Stomach (tissue), 9 donors: Measurements from ENCODE around the gene GCC1. TPM values are rescaled to one million over a fixed set of nuclear protein-coding genes. Genes with fewer than 3 reads are reported as not detected.

Experiments
- DNase-seq, 2 donors: peaks; one replicate each; pipeline versions ENCODE4 v3.0.0 to v3.0.0-alpha.2; 2013 to 2019
- H3K27ac ChIP-seq, 5 donors: fragments of 200-600 bp in 4 of 5; sonication (generic) in 4 of 5; one replicate each; pipeline ENCODE4 v1.5.1; 2013 to 2019; ENCODE audit warnings: mild to moderate bottlenecking in 1 of 5, moderate library complexity in 1 of 5
- H3K27me3 ChIP-seq, 3 donors: fragments of 200-600 bp; sonication (generic); one replicate each; pipeline ENCODE4 v1.5.1; 2017 to 2019; ENCODE audit warnings: mixed run types in 1 of 3
- H3K36me3 ChIP-seq, 4 donors: fragments of 200-600 bp; sonication (generic); 1 replicate in 3 of 4; 2 replicates in 1 of 4; pipeline ENCODE4 v1.5.1; 2016 to 2019
- H3K4me1 ChIP-seq, 4 donors: fragments of 200-600 bp; sonication (generic); one replicate each; pipeline ENCODE4 v1.5.1; 2016 to 2019
- H3K4me3 ChIP-seq, 4 donors: fragments of 200-600 bp; sonication (generic) in 3 of 4; one replicate each; pipeline ENCODE4 v1.5.1; 2016 to 2019; ENCODE audit warnings: mild to moderate bottlenecking in 1 of 4
- H3K9me3 ChIP-seq, 4 donors: fragments of 200-600 bp; sonication (generic); one replicate each; pipeline ENCODE4 v1.5.1; 2016 to 2019
- EP300 ChIP-seq: sonication (generic); formaldehyde crosslinking; IDR thresholded peaks from one replicate; pipeline ENCODE4 v1.6.1; 2017; ENCODE audit warnings: antibody characterized with exemption
- POLR2A ChIP-seq, 4 donors: fragments of 450-650 bp; IDR thresholded peaks; one replicate each; pipeline ENCODE4 v1.6.1; 2016; ENCODE audit warnings: antibody characterized with exemption in 4 of 4, control low read depth in 2 of 4, mild to moderate bottlenecking in 1 of 4, moderate library complexity in 1 of 4
- POLR2AphosphoS5 ChIP-seq, 3 donors: sonication (generic); formaldehyde crosslinking; IDR thresholded peaks; one replicate each; pipeline ENCODE4 v1.6.1; 2016; ENCODE audit warnings: antibody characterized with exemption in 3 of 3
- WGBS, 5 donors: extraction: QIAGEN DNeasy Blood & Tissue Kit in 3 of 5; methylation state at CpG; one replicate each; pipeline versions ENCODE4 v1.1.5 to v1.1.7; 2013 to 2018; 5-methylcytosine and 5-hydroxymethylcytosine counted together
- intact Hi-C: fragments of 100-400 bp; cut with DNase I; formaldehyde crosslinking; loops from one replicate; pipeline ENCODE4 v1.15.1; 2023; ENCODE audit warnings: low total_unique reads
- polyA plus RNA-seq, 3 donors: library from polyadenylated mRNA; stranded (reverse); fragments of 200-250 nt; gene quantifications; one replicate each; pipeline ENCODE4 v1.2.3, GENCODE V29; 2013
- total RNA-seq, 5 donors: library from RNA; depleted of rRNA; stranded (reverse); fragments of >200 nt; gene quantifications; one replicate each; pipeline versions ENCODE4 v1.1.0 to v1.2.3, GENCODE V29; 2014 to 2016
- TF ChIP-seq, protein P1 (sequence below), 7 experiments: fragments of 450-650 bp in 4 of 7; fragments of 200-600 bp in 3 of 7; sonication (generic) in 3 of 7; IDR thresholded peaks; one replicate each; pipeline ENCODE4 v1.5.1; 2016 to 2019; ENCODE audit warnings: antibody characterized with exemption in 7 of 7, control low read depth in 2 of 7, mild to moderate bottlenecking in 1 of 7
- donor health status: healthy with polysubstance abuse.
- donor health status: Bipolar disorder and iron deficiency.
- donor health status: healthy.

Gene GCC1
- total and polyA plus RNA-seq, 8 donors = 2.9 to 37.9 (median 10.2) TPM

DNA sequence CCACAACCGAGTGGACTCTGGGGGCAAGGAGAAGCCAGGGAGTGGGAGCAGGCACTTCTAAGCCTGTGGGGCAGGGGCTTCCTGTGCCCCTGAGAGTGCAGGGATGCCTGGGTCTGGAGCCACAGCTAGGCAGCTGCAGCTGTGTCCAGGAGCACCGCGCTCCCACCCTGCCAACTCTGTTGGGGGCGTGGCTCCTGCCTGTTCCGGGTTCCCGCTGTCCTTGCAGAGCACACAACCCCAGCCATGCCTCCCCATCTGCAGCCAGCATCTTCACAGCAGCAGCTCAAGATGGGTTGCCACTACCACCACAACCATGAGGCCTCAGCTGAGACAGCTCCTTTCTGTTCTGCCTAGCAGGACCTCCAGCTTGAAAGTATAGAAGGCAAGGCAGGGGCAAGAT, 23.9 kb upstream of the GCC1 start:
- Histone ChIP-seq H3K27me3 (peaks cover 0 to 12% (median 0%) of the 10 kb centered on the region in 3 donors), H3K4me1 (no peaks in the 10 kb centered on the region), H3K36me3 (no peaks in the 10 kb centered on the region), H3K27ac (no peak overlapping the region), H3K9me3 (peaks cover 2 to 15% (median 8%) of the 10 kb centered on the region in 4 donors), H3K4me3 (no peak overlapping the region)
- intact Hi-C loops = no loop called here
- 79 to 91% (median 90%) methylated on average over 6 of the region's 6 CpGs for WGBS, 5 donors
- TF ChIP-seq, protein P1, sequence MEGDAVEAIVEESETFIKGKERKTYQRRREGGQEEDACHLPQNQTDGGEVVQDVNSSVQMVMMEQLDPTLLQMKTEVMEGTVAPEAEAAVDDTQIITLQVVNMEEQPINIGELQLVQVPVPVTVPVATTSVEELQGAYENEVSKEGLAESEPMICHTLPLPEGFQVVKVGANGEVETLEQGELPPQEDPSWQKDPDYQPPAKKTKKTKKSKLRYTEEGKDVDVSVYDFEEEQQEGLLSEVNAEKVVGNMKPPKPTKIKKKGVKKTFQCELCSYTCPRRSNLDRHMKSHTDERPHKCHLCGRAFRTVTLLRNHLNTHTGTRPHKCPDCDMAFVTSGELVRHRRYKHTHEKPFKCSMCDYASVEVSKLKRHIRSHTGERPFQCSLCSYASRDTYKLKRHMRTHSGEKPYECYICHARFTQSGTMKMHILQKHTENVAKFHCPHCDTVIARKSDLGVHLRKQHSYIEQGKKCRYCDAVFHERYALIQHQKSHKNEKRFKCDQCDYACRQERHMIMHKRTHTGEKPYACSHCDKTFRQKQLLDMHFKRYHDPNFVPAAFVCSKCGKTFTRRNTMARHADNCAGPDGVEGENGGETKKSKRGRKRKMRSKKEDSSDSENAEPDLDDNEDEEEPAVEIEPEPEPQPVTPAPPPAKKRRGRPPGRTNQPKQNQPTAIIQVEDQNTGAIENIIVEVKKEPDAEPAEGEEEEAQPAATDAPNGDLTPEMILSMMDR (IDR thresholded peaks at IDR 0.05) = no peak
- TF ChIP-seq EP300 (no peak), POLR2A (IDR thresholded peaks at IDR 0.05) (no peak), POLR2AphosphoS5 (IDR thresholded peaks at IDR 0.05) (no peak)
- DNase-seq = no peak

DNA sequence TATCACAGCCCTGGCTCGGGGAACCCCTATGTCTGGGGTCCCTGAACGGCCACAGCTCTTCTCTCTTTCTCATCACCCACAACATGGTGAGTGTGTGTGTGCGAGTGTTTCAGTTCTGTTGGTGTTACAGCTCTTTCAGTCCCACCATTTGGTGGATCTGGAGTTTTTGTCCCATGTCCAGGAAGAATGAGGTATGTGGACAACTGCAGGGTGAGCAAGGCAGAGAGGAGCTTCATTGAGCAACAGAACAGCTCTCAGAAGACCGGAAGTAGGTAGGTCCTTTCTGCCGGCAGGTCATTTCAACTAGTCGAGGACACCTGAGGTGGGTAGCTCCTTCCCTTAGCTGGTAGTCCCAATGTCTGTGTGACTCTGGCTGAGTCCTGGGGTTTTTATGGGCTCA, 23.1 kb upstream of the GCC1 start:
- peaks cover 2 to 15% (median 8%) of the 10 kb centered on the region in 4 donors for H3K9me3 ChIP-seq
- intact Hi-C loops = no loop called here
- H3K36me3 ChIP-seq = no peaks in the 10 kb centered on the region
- peaks cover 0 to 7% (median 0%) of the 10 kb centered on the region in 3 donors for H3K27me3 ChIP-seq
- no peak for TF ChIP-seq POLR2AphosphoS5 (IDR thresholded peaks at IDR 0.05)
- TF ChIP-seq, protein P1 (IDR thresholded peaks at IDR 0.05) = no peak
- TF ChIP-seq POLR2A (IDR thresholded peaks at IDR 0.05) = no peak
- no peak for TF ChIP-seq EP300
- DNase-seq = no peak
- H3K27ac ChIP-seq = no peak overlapping the region
- H3K4me1 ChIP-seq = no peaks in the 10 kb centered on the region
- WGBS, 5 donors = 86 to 98% (median 89%) methylated on average over 5 to 6 of the region's 6 CpGs
- no peak overlapping the region for H3K4me3 ChIP-seq

DNA sequence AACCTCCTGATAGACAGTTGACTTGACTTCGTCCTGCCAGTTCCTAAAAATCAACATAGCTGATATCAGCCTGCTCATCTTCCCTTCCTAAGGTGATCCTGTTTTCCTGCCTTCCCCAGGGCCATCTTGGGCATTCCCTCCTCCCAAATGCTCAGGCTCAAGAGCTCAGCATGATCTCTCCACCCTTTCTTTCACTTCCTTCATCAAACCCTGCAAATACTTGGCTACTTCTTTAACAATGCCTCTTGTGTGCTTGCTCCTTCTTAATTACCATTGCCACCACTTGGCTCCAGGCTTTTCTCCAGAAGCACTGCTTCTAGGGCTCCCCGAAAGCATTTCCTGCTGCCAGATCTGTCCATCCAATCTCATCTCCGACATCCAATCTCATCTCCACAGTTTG, 15.5 kb upstream of the GCC1 start:
- no peaks in the 10 kb centered on the region for H3K27me3 ChIP-seq
- H3K27ac ChIP-seq = no peak overlapping the region
- DNase-seq = no peak
- TF ChIP-seq, protein P1 (IDR thresholded peaks at IDR 0.05) = no peak
- TF ChIP-seq POLR2A (IDR thresholded peaks at IDR 0.05) = no peak
- TF ChIP-seq EP300 = no peak
- TF ChIP-seq POLR2AphosphoS5 (IDR thresholded peaks at IDR 0.05) = no peak
- H3K36me3 ChIP-seq = peaks cover 0 to 5% (median 0%) of the 10 kb centered on the region in 4 donors
- no peaks in the 10 kb centered on the region for H3K4me1 ChIP-seq
- intact Hi-C loops = no loop called here
- no peaks in the 10 kb centered on the region for H3K9me3 ChIP-seq
- no peak overlapping the region for H3K4me3 ChIP-seq
- WGBS, 5 donors = 76 to 85% (median 82%) methylated on average over 3 of the region's 3 CpGs

DNA sequence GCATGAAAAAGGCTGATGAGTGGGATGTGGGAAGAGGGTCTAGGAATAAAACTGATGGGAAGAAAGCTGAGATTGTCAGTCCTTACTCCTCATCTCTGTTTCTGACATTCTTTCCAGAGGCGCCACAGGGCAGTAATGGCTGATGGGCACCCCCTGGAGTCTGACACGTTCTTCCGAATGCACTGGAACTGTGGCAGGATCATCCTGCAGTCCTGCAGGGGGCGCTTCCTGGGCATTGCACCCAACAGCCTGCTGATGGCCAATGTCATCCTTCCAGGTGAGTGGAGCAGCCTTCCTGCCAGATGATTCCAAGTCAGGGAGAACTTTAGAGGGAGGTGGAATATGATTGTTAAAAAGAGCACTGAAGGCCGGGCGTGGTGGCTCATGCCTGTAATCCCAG, 12.9 kb upstream of the GCC1 start:
- no peak overlapping the region for H3K27ac ChIP-seq
- intact Hi-C loops = loop anchor here (10.0 kb wide), 1 partner anchor 46 kb away; no protein-coding TSS in a partner anchor
- no peaks in the 10 kb centered on the region for H3K9me3 ChIP-seq
- no peak for TF ChIP-seq POLR2A (IDR thresholded peaks at IDR 0.05)
- no peak for TF ChIP-seq POLR2AphosphoS5 (IDR thresholded peaks at IDR 0.05)
- TF ChIP-seq EP300 = no peak
- TF ChIP-seq, protein P1 (IDR thresholded peaks at IDR 0.05) = no peak
- DNase-seq = no peak
- no peaks in the 10 kb centered on the region for H3K4me1 ChIP-seq
- H3K27me3 ChIP-seq = no peaks in the 10 kb centered on the region
- H3K4me3 ChIP-seq = no peak overlapping the region
- peaks cover 0 to 5% (median 0%) of the 10 kb centered on the region in 4 donors for H3K36me3 ChIP-seq
- WGBS, 5 donors = 59 to 72% (median 66%) methylated on average over 6 of the region's 6 CpGs
